MCF 10A (cell line): ENCODE data around the gene GAMT. TPM values are rescaled to one million over a fixed set of nuclear protein-coding genes. Genes with fewer than 3 reads are reported as not detected.

ENCODE experiments used
- BruUV-seq: library from RNA; stranded (reverse); fragments of 400-500 nt; replicated peaks from 2 replicates; lab custom pipeline; 2021; lab: Mats Ljungman, UMichigan
- CTCF ChIA-PET: fragments of 300-600 bp; sonication (Branson Sonifier 250); formaldehyde crosslinking; extraction: SDS; loops from one replicate; lab custom pipeline; 2021; ENCODE audit warnings: antibody characterized with exemption, inconsistent platforms; lab: Yijun Ruan, JAX
- POLR2A ChIA-PET: fragments of 300-600, 350-650 bp; sonication (Branson Sonifier 250); formaldehyde crosslinking; extraction: SDS; loops from one replicate; lab custom pipeline; 2020; ENCODE audit warnings: antibody characterized with exemption, inconsistent platforms; lab: Yijun Ruan, JAX
- DNase-seq: peaks from one replicate; pipeline ENCODE4 v3.0.0-alpha.2; 2018; ENCODE audit not compliant: unreplicated experiment
- H3K27ac Mint-ChIP-seq: one replicate; pipeline ENCODE4 v1.8.0; 2022; ENCODE audit warnings: mild to moderate bottlenecking, low read depth, mixed read lengths; ENCODE audit not compliant: unreplicated experiment
- H3K27me3 Mint-ChIP-seq: one replicate; pipeline ENCODE4 v1.8.0; 2022; ENCODE audit warnings: mixed read lengths; ENCODE audit not compliant: insufficient read depth, unreplicated experiment
- H3K36me3 Mint-ChIP-seq: one replicate; pipeline ENCODE4 v1.8.0; 2022; ENCODE audit warnings: mild to moderate bottlenecking, moderate library complexity, mixed read lengths; ENCODE audit not compliant: insufficient read depth, unreplicated experiment
- H3K4me1 Mint-ChIP-seq: one replicate; pipeline ENCODE4 v1.8.0; 2022; ENCODE audit warnings: mixed read lengths; ENCODE audit not compliant: insufficient read depth, unreplicated experiment
- H3K4me3 Mint-ChIP-seq: one replicate; pipeline ENCODE4 v1.8.0; 2022; ENCODE audit warnings: mild to moderate bottlenecking, moderate library complexity, mixed read lengths; ENCODE audit not compliant: unreplicated experiment
- H3K9me3 Mint-ChIP-seq: one replicate; pipeline ENCODE4 v1.8.0; 2022; ENCODE audit warnings: mixed read lengths; ENCODE audit not compliant: unreplicated experiment
- intact Hi-C: fragments of 100-400 bp; cut with micrococcal nuclease; formaldehyde crosslinking; loops from 2 replicates; pipeline ENCODE4 v1.14.1; 2022
- total RNA-seq: library from RNA; stranded (reverse); gene quantifications from 2 replicates; pipeline ENCODE4 v1.2.3, GENCODE V29; 2022
- TF ChIP-seq, protein P1 (sequence below): fragments of 200-600 bp; IDR thresholded peaks from one replicate; pipeline ENCODE4 v1.8.0; 2022; ENCODE audit warnings: antibody characterized with exemption, mild to moderate bottlenecking; ENCODE audit not compliant: unreplicated experiment

Gene GAMT
- total RNA-seq, 1 experiment from 2014 or later, result 7.0 TPM

DNA sequence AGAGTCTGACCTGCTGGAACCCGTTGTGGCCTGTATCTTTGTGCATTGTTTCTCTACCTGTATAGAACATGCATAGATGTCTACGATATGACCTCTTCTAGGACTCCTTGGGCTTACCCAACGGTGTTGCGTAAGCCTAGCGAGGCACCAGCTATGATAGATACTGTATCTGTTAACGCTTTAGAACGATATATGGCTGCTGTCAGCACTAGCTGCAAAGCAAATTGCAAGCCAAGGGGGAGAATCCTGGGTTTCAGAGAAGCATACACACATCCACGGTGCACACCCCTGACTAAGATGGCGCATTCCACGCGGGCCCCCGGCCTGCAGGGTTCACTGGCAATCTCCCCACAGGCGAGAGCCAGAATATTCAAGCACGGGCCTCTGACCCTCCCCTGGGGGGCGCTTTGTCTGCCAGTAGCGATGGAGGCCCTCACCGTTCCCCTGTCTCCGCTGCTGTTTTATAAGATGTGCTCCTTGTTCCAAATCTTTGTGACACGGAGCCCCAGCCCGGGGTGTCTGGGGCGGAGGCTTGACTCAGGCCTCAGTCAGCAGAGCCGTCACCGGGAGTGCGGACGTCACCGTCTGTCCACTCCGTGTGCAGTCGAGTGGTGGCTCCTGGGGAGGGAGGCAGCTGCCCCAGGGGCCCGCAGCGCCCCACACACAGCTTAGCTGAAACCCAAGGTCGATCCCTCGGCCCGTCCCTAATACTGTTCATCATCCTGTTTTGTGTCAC is 23.9 kb upstream of the GAMT start:
- TF ChIP-seq, protein P1, sequence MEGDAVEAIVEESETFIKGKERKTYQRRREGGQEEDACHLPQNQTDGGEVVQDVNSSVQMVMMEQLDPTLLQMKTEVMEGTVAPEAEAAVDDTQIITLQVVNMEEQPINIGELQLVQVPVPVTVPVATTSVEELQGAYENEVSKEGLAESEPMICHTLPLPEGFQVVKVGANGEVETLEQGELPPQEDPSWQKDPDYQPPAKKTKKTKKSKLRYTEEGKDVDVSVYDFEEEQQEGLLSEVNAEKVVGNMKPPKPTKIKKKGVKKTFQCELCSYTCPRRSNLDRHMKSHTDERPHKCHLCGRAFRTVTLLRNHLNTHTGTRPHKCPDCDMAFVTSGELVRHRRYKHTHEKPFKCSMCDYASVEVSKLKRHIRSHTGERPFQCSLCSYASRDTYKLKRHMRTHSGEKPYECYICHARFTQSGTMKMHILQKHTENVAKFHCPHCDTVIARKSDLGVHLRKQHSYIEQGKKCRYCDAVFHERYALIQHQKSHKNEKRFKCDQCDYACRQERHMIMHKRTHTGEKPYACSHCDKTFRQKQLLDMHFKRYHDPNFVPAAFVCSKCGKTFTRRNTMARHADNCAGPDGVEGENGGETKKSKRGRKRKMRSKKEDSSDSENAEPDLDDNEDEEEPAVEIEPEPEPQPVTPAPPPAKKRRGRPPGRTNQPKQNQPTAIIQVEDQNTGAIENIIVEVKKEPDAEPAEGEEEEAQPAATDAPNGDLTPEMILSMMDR, result no peak
- Mint-ChIP-seq H3K4me3 (no peak overlapping the region), H3K27me3 (no peaks in the 10 kb centered on the region), H3K4me1 (no peaks in the 10 kb centered on the region), H3K36me3 (peaks cover 92% of the 10 kb centered on the region), H3K27ac (no peak overlapping the region), H3K9me3 (no peaks in the 10 kb centered on the region)
- BruUV-seq, result no TSS peak
- no peak for DNase-seq
- ChIA-PET POLR2A (no interaction called here), CTCF (interaction anchor here (0.7 kb wide), 1 partner anchor 181 kb away, joined by 3 read pairs; no protein-coding TSS in a partner anchor)
- intact Hi-C loops, result no loop called here

DNA sequence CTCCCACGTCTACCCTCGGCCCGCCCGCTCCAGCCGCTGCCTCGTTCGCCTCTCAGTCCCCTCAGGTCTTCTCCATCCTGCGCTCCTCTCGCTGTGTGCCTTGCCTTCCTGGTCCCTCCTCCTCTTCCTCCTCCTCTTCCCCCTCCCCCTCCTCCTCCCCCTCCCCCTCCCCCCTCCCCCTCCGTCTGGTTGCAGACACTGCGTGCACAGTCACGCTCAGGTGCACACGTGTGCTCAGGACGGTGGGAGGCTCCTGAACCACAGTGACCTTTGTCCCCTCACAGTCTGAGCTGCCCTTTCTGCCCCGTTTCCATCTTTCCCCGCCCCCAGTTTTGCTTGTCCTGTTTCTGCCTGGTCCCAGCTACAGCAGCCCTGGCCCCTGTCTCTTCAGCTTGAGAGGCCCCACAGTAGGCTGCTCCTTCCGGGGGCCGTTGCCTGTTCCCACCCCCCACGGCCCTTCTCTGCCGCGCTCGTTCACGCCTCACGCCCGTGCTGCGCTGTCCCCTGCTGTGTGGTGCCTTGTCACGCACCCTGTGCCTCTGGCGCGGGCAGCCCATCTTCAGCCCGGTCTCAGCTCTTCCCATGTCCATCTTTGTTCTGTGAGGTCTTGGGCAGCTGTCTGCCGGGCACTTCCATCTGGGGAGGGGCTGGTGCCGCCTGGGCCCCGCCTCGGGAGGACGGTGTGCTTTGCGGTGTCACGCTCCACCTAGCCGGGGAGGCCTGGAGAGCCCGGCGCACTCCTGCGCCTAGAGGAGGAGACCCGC is 23.0 kb upstream of the GAMT start:
- intact Hi-C loops, result no loop called here
- BruUV-seq, result no TSS peak
- no peak overlapping the region for H3K27ac Mint-ChIP-seq
- TF ChIP-seq, protein P1, result no peak
- POLR2A ChIA-PET, result interaction anchor here (0.6 kb wide), 1 partner anchor 215 kb away, joined by 3 read pairs; no protein-coding TSS in a partner anchor
- no peak for DNase-seq
- H3K36me3 Mint-ChIP-seq, result peaks cover 89% of the 10 kb centered on the region
- H3K9me3 Mint-ChIP-seq, result no peaks in the 10 kb centered on the region
- CTCF ChIA-PET, result interaction anchor here (0.6 to 0.7 kb wide), 2 partner anchors 181 to 230 kb away, joined by 3 read pairs; no protein-coding TSS in a partner anchor
- no peak overlapping the region for H3K4me3 Mint-ChIP-seq
- H3K4me1 Mint-ChIP-seq, result no peaks in the 10 kb centered on the region
- no peaks in the 10 kb centered on the region for H3K27me3 Mint-ChIP-seq

DNA sequence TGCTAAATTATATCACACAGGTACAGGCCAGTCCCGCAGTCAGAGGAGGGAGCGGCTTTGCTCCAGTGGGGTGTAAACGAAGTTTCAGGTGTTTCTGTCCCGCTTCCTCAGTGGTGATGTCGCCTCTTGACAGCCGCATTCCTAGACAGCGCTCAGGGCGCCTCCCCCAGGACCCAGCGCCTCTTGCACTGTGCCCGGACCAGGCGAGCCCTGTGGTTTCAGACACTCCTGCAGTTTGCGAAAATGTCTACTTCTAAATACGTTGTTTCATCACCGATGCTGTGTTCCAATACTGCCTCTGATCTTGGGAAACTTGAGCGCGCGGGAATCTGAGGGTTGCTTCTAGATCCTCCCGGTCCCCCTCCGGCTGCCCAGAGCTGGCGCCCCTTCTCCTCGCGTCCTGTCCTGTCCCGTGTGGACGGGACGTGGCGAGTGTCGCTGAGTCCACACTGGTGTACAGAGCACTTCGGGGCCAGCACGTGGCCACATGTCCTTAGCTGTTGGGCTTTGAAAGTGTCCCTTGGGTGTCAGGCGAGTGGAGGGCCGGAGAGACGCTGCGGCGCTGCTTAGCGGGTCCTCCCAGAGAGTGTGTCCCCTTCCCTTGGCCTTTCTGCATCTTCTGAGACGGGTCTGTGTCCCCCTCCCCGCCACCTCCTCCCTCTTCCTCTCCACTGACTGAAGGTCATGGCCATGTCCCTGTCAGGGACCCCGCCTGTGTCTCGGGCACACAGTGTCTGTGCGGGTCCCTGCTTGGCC is 22.3 kb upstream of the GAMT start:
- no peaks in the 10 kb centered on the region for H3K4me1 Mint-ChIP-seq
- no peak overlapping the region for H3K4me3 Mint-ChIP-seq
- BruUV-seq, result no TSS peak
- ChIA-PET POLR2A (interaction anchor here (0.8 kb wide), 1 partner anchor 259 kb away, joined by 3 read pairs; no protein-coding TSS in a partner anchor), CTCF (interaction anchor here (0.6 kb wide), 1 partner anchor 106 kb away, joined by 4 read pairs; no protein-coding TSS in a partner anchor)
- H3K9me3 Mint-ChIP-seq, result no peaks in the 10 kb centered on the region
- TF ChIP-seq, protein P1, result no peak
- peaks cover 89% of the 10 kb centered on the region for H3K36me3 Mint-ChIP-seq
- no peak overlapping the region for H3K27ac Mint-ChIP-seq
- intact Hi-C loops, result no loop called here
- no peaks in the 10 kb centered on the region for H3K27me3 Mint-ChIP-seq
- DNase-seq, result no peak
